Gastroesophageal sphincter (tissue), 3 donors: ENCODE data around the gene LINC00305.

Source experiments
- CTCF ChIP-seq, 4 experiments: fragments of 200-600 bp in 2 of 4; fragments of 450-650 bp in 2 of 4; sonication (generic) in 1 of 4; IDR thresholded peaks; one replicate each; pipeline ENCODE4 v1.5.1; 2017 to 2019; ENCODE audit warnings: antibody characterized with exemption in 4 of 4, mild to moderate bottlenecking in 2 of 4, moderate library complexity in 2 of 4
- EP300 ChIP-seq: sonication (generic); formaldehyde crosslinking; IDR thresholded peaks from one replicate; pipeline ENCODE4 v1.6.1; 2017; ENCODE audit warnings: antibody characterized with exemption, mild to moderate bottlenecking
- POLR2AphosphoS5 ChIP-seq: sonication (generic); formaldehyde crosslinking; IDR thresholded peaks from one replicate; pipeline ENCODE4 v1.6.1; 2017; ENCODE audit warnings: antibody characterized with exemption

GRCh38 chr18:64134044-64134747, 14.7 kb downstream of the LINC00305 start:
- TF ChIP-seq EP300 (no peak), CTCF (IDR thresholded peaks at IDR 0.05) (no peak), POLR2AphosphoS5 (no peak)
